Endothelial cell of umbilical vein (primary cell): Measurements from ENCODE around the gene RANBP17. TPM values are rescaled to one million over a fixed set of nuclear protein-coding genes. Genes with fewer than 3 reads are reported as not detected.

Source experiments
- BruUV-seq: library from RNA; stranded (reverse); fragments of 400-500 nt; replicated peaks from 2 replicates; lab custom pipeline; 2021; lab: Mats Ljungman, UMichigan
- CTCF ChIA-PET: fragments of 300-600, 350-600 bp; sonication (Branson Sonifier 250); formaldehyde crosslinking; loops from one replicate; lab custom pipeline; 2021; ENCODE audit warnings: antibody characterized with exemption, inconsistent platforms; lab: Charles Lee
- POLR2A ChIA-PET: fragments of 300-600, 350-600 bp; sonication (Branson Sonifier 250); formaldehyde crosslinking; loops from one replicate; lab custom pipeline; 2021; ENCODE audit warnings: antibody characterized with exemption, inconsistent platforms; lab: Charles Lee
- DNase-seq: peaks from one replicate; pipeline ENCODE4 v3.0.0-alpha.2; 2011; ENCODE audit warnings: low read depth, low spot score
- FAIRE-seq: peaks from 2 replicates; lab custom pipeline; 2011; peaks lifted over from hg19 to GRCh38; lab: Jason Lieb, UNC
- H2AFZ ChIP-seq: 2 replicates; pipeline ENCODE4 v1.6.0; 2012; ENCODE audit warnings: low read depth, low read length, control low read depth, inconsistent platforms
- H3K27ac ChIP-seq: 2 replicates; pipeline ENCODE4 v1.5.1; 2011; ENCODE audit warnings: low read depth, mild to moderate bottlenecking, control low read depth, low read length, moderate library complexity; ENCODE audit not compliant: insufficient read depth
- H3K27me3 ChIP-seq, 2 experiments: 2 replicates each; pipeline versions ENCODE4 v1.6.0 to v1.6.1; 2011; ENCODE audit warnings: low read length in 2 of 2, mixed read lengths in 1 of 2; ENCODE audit not compliant: control insufficient read depth in 2 of 2, insufficient read depth in 2 of 2
- H3K36me3 ChIP-seq, 2 experiments: 2 replicates in 1 of 2; 3 replicates in 1 of 2; pipeline ENCODE4 v1.5.1; 2011; ENCODE audit warnings: low read length in 2 of 2, mild to moderate bottlenecking in 1 of 2, moderate library complexity in 1 of 2; ENCODE audit not compliant: control insufficient read depth in 2 of 2, insufficient read depth in 2 of 2; ENCODE audit errors: extremely low read depth in 1 of 2
- H3K4me1 ChIP-seq: 3 replicates; pipeline ENCODE4 v1.5.1; 2011; ENCODE audit warnings: mild to moderate bottlenecking, low read length; ENCODE audit not compliant: control insufficient read depth, insufficient read depth; ENCODE audit errors: extremely low read depth
- H3K4me2 ChIP-seq: 2 replicates; pipeline ENCODE4 v1.6.1; 2011; ENCODE audit warnings: low read length, control low read depth, mixed read lengths; ENCODE audit not compliant: insufficient read depth
- H3K4me3 ChIP-seq, 3 experiments: fragments of 200-600 bp in 1 of 3; sonication (generic), shearing (Covaris generic) in 1 of 3; replicated peaks in 1 of 3; 2 replicates each; pipeline ENCODE4 v1.5.1; 2011 to 2016; ENCODE audit warnings: control low read depth in 3 of 3, low read length in 3 of 3, mild to moderate bottlenecking in 2 of 3, inconsistent platforms in 1 of 3, low read depth in 1 of 3, moderate library complexity in 1 of 3; ENCODE audit not compliant: insufficient read depth in 1 of 3
- H3K79me2 ChIP-seq: 2 replicates; pipeline ENCODE4 v1.6.0; 2012; ENCODE audit warnings: low read length, inconsistent platforms; ENCODE audit not compliant: control insufficient read depth, insufficient read depth
- H3K9ac ChIP-seq: replicated peaks from 2 replicates; pipeline ENCODE3; 2011; ENCODE audit warnings: low read length, control low read depth; ENCODE audit not compliant: insufficient read depth; ENCODE audit errors: extremely low read depth
- H3K9me1 ChIP-seq: replicated peaks from 3 replicates; pipeline ENCODE4 v1.6.0; 2011; ENCODE audit warnings: mild to moderate bottlenecking, low read length; ENCODE audit not compliant: control insufficient read depth, insufficient read depth; ENCODE audit errors: extremely low read depth
- H3K9me3 ChIP-seq: replicated peaks from 2 replicates; pipeline ENCODE4 v1.5.1; 2012; ENCODE audit warnings: low read length, inconsistent platforms; ENCODE audit not compliant: control insufficient read depth, insufficient read depth
- H4K20me1 ChIP-seq: replicated peaks from 2 replicates; pipeline ENCODE3; 2011; ENCODE audit warnings: mild to moderate bottlenecking, low read length; ENCODE audit not compliant: control insufficient read depth, insufficient read depth; ENCODE audit errors: extremely low read depth
- CTCF ChIP-seq, 2 donors: IDR thresholded peaks; 1 replicate in 1 of 2; 2 replicates in 1 of 2; pipeline ENCODE4 v1.5.1; 2011; ENCODE audit warnings: low read length in 2 of 2, mild to moderate bottlenecking in 2 of 2, moderate library complexity in 2 of 2, control low read depth in 1 of 2, inconsistent platforms in 1 of 2, low read depth in 1 of 2; ENCODE audit not compliant: insufficient read depth in 1 of 2; ENCODE audit errors: extremely low read depth in 1 of 2
- EZH2 ChIP-seq: IDR thresholded peaks from 2 replicates; pipeline ENCODE4 v1.6.1; 2012; ENCODE audit warnings: borderline replicate concordance, low read depth, mild to moderate bottlenecking, moderate library complexity, low read length, inconsistent platforms; ENCODE audit not compliant: severe bottlenecking
- FOS ChIP-seq: IDR thresholded peaks from 2 replicates; pipeline ENCODE4 v1.6.1; 2011; ENCODE audit warnings: mild to moderate bottlenecking, low read length, moderate library complexity, borderline replicate concordance; ENCODE audit not compliant: insufficient read depth
- GATA2 ChIP-seq: IDR thresholded peaks from 2 replicates; pipeline ENCODE4 v1.7.0; 2011; ENCODE audit warnings: low read depth, mild to moderate bottlenecking, moderate library complexity, mixed read lengths, low read length; ENCODE audit not compliant: insufficient read length, insufficient read depth
- JUN ChIP-seq: IDR thresholded peaks from 2 replicates; pipeline ENCODE4 v1.6.1; 2011; ENCODE audit warnings: borderline replicate concordance, low read depth; ENCODE audit not compliant: insufficient read length, insufficient read depth
- MAX ChIP-seq: IDR thresholded peaks from 2 replicates; pipeline ENCODE4 v1.6.1; 2011; ENCODE audit not compliant: insufficient read depth, insufficient read length
- MYC ChIP-seq: IDR thresholded peaks from one replicate; pipeline ENCODE4 v1.6.1; 2011; ENCODE audit warnings: mild to moderate bottlenecking, low read depth, low read length
- POLR2A ChIP-seq: IDR thresholded peaks from 2 replicates; pipeline ENCODE4 v1.6.1; 2012; ENCODE audit warnings: low read depth, mild to moderate bottlenecking, control low read depth, low read length
- POLR2AphosphoS5 ChIP-seq: IDR thresholded peaks from 2 replicates; pipeline ENCODE4 v1.6.1; 2012; ENCODE audit warnings: low read depth, mild to moderate bottlenecking, control low read depth, low read length, moderate library complexity; ENCODE audit not compliant: insufficient read depth
- dilution Hi-C: fragments of 300-500 bp; cut with MboI; formaldehyde crosslinking; loops from one replicate; pipeline ENCODE4 v1.15.0; 2019; ENCODE audit warnings: low sequenced_read_pairs; ENCODE audit not compliant: extremely low pct_ligation_motif_present
- intact Hi-C: fragments of 100-400 bp; cut with micrococcal nuclease; formaldehyde crosslinking; loops from one replicate; pipeline ENCODE4 v1.10.0; 2022
- polyA plus RNA-seq, 4 experiments: library from polyadenylated mRNA; depleted of rRNA in 3 of 4; stranded (reverse) in 3 of 4; unstranded in 1 of 4; fragments of >200 nt; gene quantifications; 2 replicates each; pipeline versions ENCODE4 v1.2.1 to v1.2.3, GENCODE V29; 2011 to 2012; ENCODE audit warnings: missing spikeins in 1 of 4
- total RNA-seq: library from RNA; stranded (reverse); gene quantifications from 2 replicates; pipeline ENCODE4 v1.2.3, GENCODE V29; 2021

RANBP17 gene
- total and polyA plus RNA-seq, 2 donors (not counting 3 experiments of a cell fraction or from before 2014, with no cell fraction given) = 5.6 to 13.6 TPM

- Histone ChIP-seq H4K20me1 (no peaks in the 10 kb centered on the region), H3K9ac (no peak overlapping the region), H3K4me1 (peaks cover 24% of the 10 kb centered on the region), H3K9me1 (no peaks in the 10 kb centered on the region), H3K9me3 (no peaks in the 10 kb centered on the region), H3K4me3 (no peak overlapping the region), H3K27me3 (no peaks in the 10 kb centered on the region), H2AFZ (no peak overlapping the region), H3K27ac (peak overlapping the region; percentile 23), H3K79me2 (no peaks in the 10 kb centered on the region), H3K4me2 (peak overlapping the region; percentile 79), H3K36me3 (no peaks in the 10 kb centered on the region)
- no TSS peak for BruUV-seq
- intact Hi-C loops (loop anchor here (2.0 kb wide), 1 partner anchor 63 kb away; no protein-coding TSS in a partner anchor), dilution Hi-C loops (no loop called here)
- TF ChIP-seq FOS = peak; percentile 53
- no peak for TF ChIP-seq MYC
- peak; percentile 64 for TF ChIP-seq JUN
- TF ChIP-seq EZH2 = no peak
- DNase-seq = peak; percentile 62
- FAIRE-seq = peak; percentile 81
- ChIA-PET CTCF (interaction anchor here (0.6 to 1.0 kb wide), 4 partner anchors 18 to 170 kb away, joined by 3 to 4 read pairs (median 4); no protein-coding TSS in a partner anchor), POLR2A (no interaction called here)
These were observed 293.8 kb downstream of the RANBP17 start for GRCh38 chr5:171155621-171156020.

GRCh38 chr5:171157276-171157675 is 295.5 kb downstream of the RANBP17 start:
- Histone ChIP-seq H3K27ac (no peak overlapping the region), H3K4me3 (no peak overlapping the region), H3K9me3 (no peaks in the 10 kb centered on the region), H3K4me2 (no peak overlapping the region), H3K9me1 (no peaks in the 10 kb centered on the region), H3K9ac (no peak overlapping the region), H3K79me2 (no peaks in the 10 kb centered on the region), H2AFZ (no peak overlapping the region), H3K27me3 (no peaks in the 10 kb centered on the region), H4K20me1 (no peaks in the 10 kb centered on the region), H3K36me3 (no peaks in the 10 kb centered on the region), H3K4me1 (peaks cover 24% of the 10 kb centered on the region)
- BruUV-seq = no TSS peak
- intact Hi-C loops = no loop called here
- TF ChIP-seq POLR2AphosphoS5 = no peak
- no peak for TF ChIP-seq MYC
- no peak for TF ChIP-seq CTCF (IDR thresholded peaks at IDR 0.05; ENCODE audit: extremely low read depth in 1 of 2, insufficient read depth in 1 of 2, low read depth in 1 of 2, low read length in 2 of 2)
- no peak for TF ChIP-seq JUN
- no peak for TF ChIP-seq MAX
- no peak for TF ChIP-seq GATA2
- TF ChIP-seq FOS = no peak
- TF ChIP-seq POLR2A = no peak
- DNase-seq (peak; percentile 12), FAIRE-seq (peak; percentile 15)
- POLR2A ChIA-PET = no interaction called here
- dilution Hi-C loops = no loop called here
- CTCF ChIA-PET = interaction anchor here (1.4 kb wide), 1 partner anchor 50 kb away, joined by 4 read pairs; no protein-coding TSS in a partner anchor
